GM12873 (cell line): ENCODE measurements around the gene MACROD2.

ENCODE experiments used
- CTCF ChIP-seq: IDR thresholded peaks from 2 replicates; pipeline ENCODE4 v1.5.1; 2012; ENCODE audit warnings: low read depth, mild to moderate bottlenecking, moderate library complexity, low read length, control low read depth; ENCODE audit not compliant: insufficient read depth; ENCODE audit errors: missing control alignments

The MACROD2 gene

GRCh38 chr20:15196547-15197255 lies 1201.4 kb downstream of the MACROD2 start:
- TF ChIP-seq CTCF: no peak

- no peak for TF ChIP-seq CTCF
Observed at GRCh38 chr20:15199698-15200097, 1204.4 kb downstream of the MACROD2 start.

GRCh38 chr20:15200147-15200565 lies 1204.8 kb downstream of the MACROD2 start:
- TF ChIP-seq CTCF: no peak

- no peak for TF ChIP-seq CTCF
Observed at GRCh38 chr20:15201602-15202001, 1206.3 kb downstream of the MACROD2 start.

- no peak for TF ChIP-seq CTCF
Observed at GRCh38 chr20:15204234-15204633, 1208.9 kb downstream of the MACROD2 start.

- TF ChIP-seq CTCF: no peak
Observed at GRCh38 chr20:15205028-15205427, 1209.7 kb downstream of the MACROD2 start.

GRCh38 chr20:15205719-15206118 lies 1210.4 kb downstream of the MACROD2 start:
- TF ChIP-seq CTCF: no peak
